Measurements from ENCODE around the gene NUTF2. TPM values are rescaled to one million over a fixed set of nuclear protein-coding genes. Genes with fewer than 3 reads are reported as not detected.

The NUTF2 gene
- total and polyA plus RNA-seq, 2 of the 4 experiments (the other 2 are of a cell fraction), result 42.7 to 361 TPM

DNA sequence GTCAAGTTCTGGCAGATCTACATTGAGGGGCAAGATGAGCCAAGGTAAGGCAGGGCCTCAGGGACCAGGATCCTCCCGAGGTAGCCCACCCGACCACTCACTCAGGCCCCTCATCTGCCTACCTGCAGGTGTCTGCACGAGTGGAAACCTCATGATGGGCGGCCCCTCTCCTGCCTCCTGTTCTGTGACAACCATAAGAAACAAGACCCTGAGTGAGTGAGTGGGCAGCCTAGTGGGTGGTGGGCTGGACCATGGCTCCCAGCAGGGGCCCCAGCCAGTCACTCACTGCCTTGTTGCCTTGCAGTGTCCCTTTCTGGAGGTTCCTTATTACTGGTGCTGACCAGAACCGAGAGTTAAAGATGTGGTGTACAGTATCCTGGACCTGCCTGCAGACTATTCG lies 31.5 kb downstream of the NUTF2 start:
- in situ Hi-C loops (cut with MboI; ENCODE audit: low sequenced_read_pairs), result no loop called here
- H3K4me1 ChIP-seq (ENCODE audit: control insufficient read depth, insufficient read depth, low read length), result peaks cover 8% of the 10 kb centered on the region
- H3K79me1 ChIP-seq (ENCODE audit: low read depth in 1 of 2, low read length in 2 of 2), result peaks cover 19 to 49% of the 10 kb centered on the region in 2 experiments
- WGBS, 2 experiments (ENCODE audit: extremely low coverage in 2 of 2, insufficient read length in 1 of 2), result 100% methylated on average over 1 of the region's 6 CpGs; no CpG with 5 or more reads in 1 of the 2 experiments
- POLR2A ChIA-PET (ENCODE audit: unreplicated experiment), result no interaction called here
- no peak overlapping the region for H4K91ac ChIP-seq (ENCODE audit: insufficient read depth, low read depth, low read length)
- no peak overlapping the region for H2BK120ac ChIP-seq (ENCODE audit: low read depth, low read length)
- H3K14ac ChIP-seq (replicated peaks; ENCODE audit: low read depth, low read length), result no peak overlapping the region
- no peak overlapping the region for H3K4me2 ChIP-seq (ENCODE audit: low read depth, low read length)
- no peak overlapping the region for H3K27ac ChIP-seq (ENCODE audit: insufficient read depth, low read length)
- no peak overlapping the region for H2BK15ac ChIP-seq (ENCODE audit: low read depth, low read length)
- H2AFZ ChIP-seq (replicated peaks; ENCODE audit: low read length, poor library complexity), result no peak overlapping the region
- peaks cover 50% of the 10 kb centered on the region for H4K20me1 ChIP-seq (ENCODE audit: insufficient read depth, low read length)
- no peak overlapping the region for H3K4me3 ChIP-seq (ENCODE audit: insufficient read depth, low read depth, low read length)
- no peak overlapping the region for H2AK5ac ChIP-seq (ENCODE audit: low read depth, low read length)
- no peak for TF ChIP-seq NFE2L2 (IDR thresholded peaks at IDR 0.05; ENCODE audit: low read depth, low read length)
- BruUV-seq (replicated peaks), result no TSS peak
- H3K4ac ChIP-seq (ENCODE audit: low read depth, low read length), result no peak overlapping the region
- H4K8ac ChIP-seq (ENCODE audit: low read depth in 2 of 2, low read length in 2 of 2), result no peak overlapping the region
- ATAC-seq (ENCODE audit: low read depth) (no peak), DNase-seq (no peak)
- no peak overlapping the region for H3K18ac ChIP-seq (ENCODE audit: low read depth, low read length)
- no peaks in the 10 kb centered on the region for H3K27me3 ChIP-seq (ENCODE audit: control insufficient read depth, insufficient read depth, low read length)
- H3K56ac ChIP-seq (ENCODE audit: extremely low read depth, insufficient read depth, low read length), result no peak overlapping the region
- dilution Hi-C loops (cut with HindIII; ENCODE audit: low sequenced_read_pairs, unreplicated experiment), result no loop called here
- H3K36me3 ChIP-seq (ENCODE audit: control insufficient read depth, insufficient read depth, low read length), result peaks cover 74% of the 10 kb centered on the region
- no peaks in the 10 kb centered on the region for H3K9me3 ChIP-seq (ENCODE audit: control insufficient read depth, insufficient read depth, low read length)
- no peak overlapping the region for H2BK5ac ChIP-seq (ENCODE audit: low read depth, low read length, poor library complexity, severe bottlenecking)
- peak overlapping the region; percentile 10 for H2AK9ac ChIP-seq (replicated peaks; ENCODE audit: low read depth, low read length, poor library complexity)
- no peak overlapping the region for H2BK20ac ChIP-seq (ENCODE audit: low read depth, low read length)
- H3K9ac ChIP-seq (ENCODE audit: low read depth, low read length), result no peak overlapping the region
- H4K5ac ChIP-seq (ENCODE audit: low read depth, low read length), result no peak overlapping the region
- CTCF ChIA-PET, result no interaction called here
- H3K9me1 ChIP-seq (ENCODE audit: insufficient read depth, low read length), result peaks cover 18% of the 10 kb centered on the region
- intact Hi-C loops (cut with micrococcal nuclease), result no loop called here
- H3K23ac ChIP-seq (ENCODE audit: low read depth, low read length), result no peak overlapping the region
